Suppressor macrophage treated with lipopolysaccharide for 1 hour (primary cell): ENCODE results near the gene ZNF436.
A peak's percentile ranks its signal among the peaks of the same experiment; 100 is the strongest.
"Not testable (repeated sequence)": the region's sequence is repeated elsewhere in the genome, so short reads cannot be mapped to it uniquely, and the experiment has no call there.

Source experiments
- DNase-seq, 3 donors: peaks; one replicate each; pipeline ENCODE4 v3.0.0-alpha.2; 2020 to 2022

ZNF436 gene

GRCh38 chr1:23392125-23392855, 22.7 kb upstream of the ZNF436 start:
- DNase-seq: no peak

- no peak for DNase-seq
These were observed 20.2 kb upstream of the ZNF436 start for GRCh38 chr1:23389837-23390321.

GRCh38 chr1:23387494-23387893, 17.9 kb upstream of the ZNF436 start:
- no peak for DNase-seq

- no peak for DNase-seq
These were observed 15.5 kb upstream of the ZNF436 start for GRCh38 chr1:23385119-23385621.

- peak; percentile 53 to 66 (median 60) for DNase-seq
These were observed 14.8 kb upstream of the ZNF436 start for GRCh38 chr1:23384312-23385058.

GRCh38 chr1:23383577-23384311, 14.1 kb upstream of the ZNF436 start:
- no peak for DNase-seq

- DNase-seq: no peak
These were observed 11.7 kb upstream of the ZNF436 start for GRCh38 chr1:23381233-23381885.

GRCh38 chr1:23380719-23381118, 11.1 kb upstream of the ZNF436 start:
- DNase-seq: no peak

GRCh38 chr1:23380236-23380635, 10.6 kb upstream of the ZNF436 start:
- DNase-seq: not testable (repeated sequence)

- no peak for DNase-seq
These were observed 7.5 kb upstream of the ZNF436 start for GRCh38 chr1:23376890-23377811.

- DNase-seq: not testable (repeated sequence)
These were observed 4.6 kb upstream of the ZNF436 start for GRCh38 chr1:23374079-23374735.

GRCh38 chr1:23371987-23372880, 2.6 kb upstream of the ZNF436 start:
- DNase-seq: peak; percentile 41 to 69 (median 67)

GRCh38 chr1:23370709-23371584, 1.3 kb upstream of the ZNF436 start:
- DNase-seq: no peak

- DNase-seq: no peak
These were observed 683 bp upstream of the ZNF436 start for GRCh38 chr1:23370330-23370708.

- peak; percentile 97 to 99 (median 99) for DNase-seq
These were observed 888 bp downstream of the ZNF436 start for GRCh38 chr1:23368562-23369334.

GRCh38 chr1:23367791-23368561, 1.7 kb downstream of the ZNF436 start:
- DNase-seq: peak; percentile 98 to 99 (median 99)

GRCh38 chr1:23367451-23367790, 2.2 kb downstream of the ZNF436 start:
- DNase-seq: no peak
